ENCODE results near the gene ILK. TPM values are rescaled to one million over a fixed set of nuclear protein-coding genes. Genes with fewer than 3 reads are reported as not detected.

Gene ILK
- total RNA-seq, 2 experiments from 2014 or later: 135 to 138 TPM

DNA sequence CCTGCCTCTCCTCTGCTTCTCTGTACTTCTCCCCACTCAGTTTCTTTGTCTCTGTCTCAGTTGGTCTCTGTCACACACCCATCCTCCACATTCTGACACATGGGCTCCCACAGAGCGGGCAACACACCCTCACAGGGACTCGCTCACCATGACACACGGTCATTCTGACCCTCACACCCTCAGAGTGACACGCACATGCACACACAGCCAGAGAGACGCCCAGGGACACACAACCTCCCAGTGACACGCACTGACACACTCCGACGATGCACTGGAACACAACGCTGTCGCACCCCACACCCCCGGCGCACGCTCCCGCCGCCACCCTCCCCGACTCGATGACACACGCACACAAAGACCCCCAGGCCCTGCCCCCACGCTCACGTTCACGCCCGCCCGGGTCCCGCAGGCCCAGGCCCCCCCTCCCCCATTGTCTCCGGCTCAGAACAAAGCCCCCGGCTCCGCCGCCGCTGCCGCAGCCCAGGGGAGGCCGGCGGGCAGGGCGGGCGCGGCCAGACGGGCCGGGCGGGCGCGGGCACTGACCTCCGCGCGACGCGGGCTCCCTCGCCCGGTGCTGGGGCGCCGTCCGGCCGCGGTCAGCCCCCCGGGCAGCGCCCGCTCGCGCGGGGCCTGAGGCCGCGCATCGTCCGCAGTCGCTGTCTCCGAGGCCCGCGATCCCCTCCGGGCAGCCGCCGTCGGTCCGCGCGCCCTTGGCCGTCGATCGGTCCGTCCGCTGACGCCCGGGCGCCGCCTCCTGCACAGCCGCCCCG lies 51.6 kb downstream of the ILK start:
- no peaks in the 10 kb centered on the region for H3K9me3 Mint-ChIP-seq
- H3K36me3 Mint-ChIP-seq (ENCODE audit: low read depth): no peaks in the 10 kb centered on the region
- POLR2A ChIA-PET: no interaction called here
- DNase-seq: no peak
- H3K4me1 Mint-ChIP-seq: peaks cover 3% of the 10 kb centered on the region
- peaks cover 18% of the 10 kb centered on the region for H3K27me3 Mint-ChIP-seq
- no peak overlapping the region for H3K4me3 Mint-ChIP-seq
- no peak overlapping the region for H3K27ac Mint-ChIP-seq
- CTCF ChIA-PET: no interaction called here

GRCh38 chr11:6655790-6656583 lies 52.4 kb downstream of the ILK start, which contains the start of gene DCHS1:
TSS of gene DCHS1 (minus strand) at chr11:6655809. CDS start at chr11:6641613, 14,196 bp downstream.
- ChIA-PET POLR2A (no interaction called here), CTCF (interaction anchor here (1.0 kb wide), 1 partner anchor 13 kb away, joined by 3 read pairs; no protein-coding TSS in a partner anchor)
- no peaks in the 10 kb centered on the region for H3K9me3 Mint-ChIP-seq
- peaks cover 3% of the 10 kb centered on the region for H3K4me1 Mint-ChIP-seq
- H3K4me3 Mint-ChIP-seq: peak within 1 kb of the TSS; percentile 37
- no peaks in the 10 kb centered on the region for H3K36me3 Mint-ChIP-seq (ENCODE audit: low read depth)
- peaks cover 18% of the 10 kb centered on the region for H3K27me3 Mint-ChIP-seq
- no peak within 1 kb of the TSS for H3K27ac Mint-ChIP-seq
- DNase-seq: no peak

GRCh38 chr11:6656584-6656915 lies 53.0 kb downstream of the ILK start:
- no peak overlapping the region for H3K4me3 Mint-ChIP-seq
- H3K27ac Mint-ChIP-seq: no peak overlapping the region
- no peaks in the 10 kb centered on the region for H3K36me3 Mint-ChIP-seq (ENCODE audit: low read depth)
- H3K4me1 Mint-ChIP-seq: peaks cover 3% of the 10 kb centered on the region
- ChIA-PET CTCF (interaction anchor here (1.0 kb wide), 1 partner anchor 14 kb away, joined by 3 read pairs; no protein-coding TSS in a partner anchor), POLR2A (no interaction called here)
- no peaks in the 10 kb centered on the region for H3K9me3 Mint-ChIP-seq
- H3K27me3 Mint-ChIP-seq: peaks cover 18% of the 10 kb centered on the region
- DNase-seq: no peak

- Mint-ChIP-seq H3K27me3 (peaks cover 18% of the 10 kb centered on the region), H3K4me1 (peaks cover 3% of the 10 kb centered on the region), H3K9me3 (no peaks in the 10 kb centered on the region), H3K4me3 (no peak overlapping the region), H3K36me3 (ENCODE audit: low read depth) (no peaks in the 10 kb centered on the region), H3K27ac (no peak overlapping the region)
- DNase-seq: no peak
- ChIA-PET CTCF (interaction anchor here (0.9 to 2.2 kb wide), 4 partner anchors 11 to 98 kb away, joined by 3 to 8 read pairs (median 3); partner anchors contain the start of gene TPP1), POLR2A (no interaction called here)
Observed at GRCh38 chr11:6656936-6657335, 53.4 kb downstream of the ILK start.

DNA sequence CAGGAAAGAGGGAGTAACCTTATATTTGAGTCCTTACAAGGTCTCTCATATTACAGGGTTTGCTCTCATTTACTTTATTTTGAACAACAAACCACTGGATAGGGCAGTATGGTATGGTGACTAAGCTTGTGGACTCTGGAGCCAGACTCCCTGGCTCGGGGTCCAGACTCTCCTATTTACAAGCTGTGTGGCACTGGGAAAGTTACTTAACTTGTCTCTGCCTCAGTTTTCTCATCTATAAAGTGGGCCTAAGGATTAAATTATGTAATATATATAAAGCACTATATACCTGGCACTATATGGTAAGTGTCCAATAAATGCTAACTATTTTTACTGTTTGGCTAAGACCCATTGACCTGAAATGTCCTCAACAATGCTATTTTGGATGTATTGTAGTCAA lies 53.8 kb downstream of the ILK start:
- peaks cover 18% of the 10 kb centered on the region for H3K27me3 Mint-ChIP-seq
- DNase-seq: no peak
- CTCF ChIA-PET: interaction anchor here (0.9 to 2.2 kb wide), 3 partner anchors 11 to 98 kb away, joined by 3 to 8 read pairs (median 3); partner anchors contain the start of gene TPP1
- H3K4me3 Mint-ChIP-seq: no peak overlapping the region
- H3K36me3 Mint-ChIP-seq (ENCODE audit: low read depth): no peaks in the 10 kb centered on the region
- POLR2A ChIA-PET: no interaction called here
- no peak overlapping the region for H3K27ac Mint-ChIP-seq
- peaks cover 3% of the 10 kb centered on the region for H3K4me1 Mint-ChIP-seq
- H3K9me3 Mint-ChIP-seq: no peaks in the 10 kb centered on the region

DNA sequence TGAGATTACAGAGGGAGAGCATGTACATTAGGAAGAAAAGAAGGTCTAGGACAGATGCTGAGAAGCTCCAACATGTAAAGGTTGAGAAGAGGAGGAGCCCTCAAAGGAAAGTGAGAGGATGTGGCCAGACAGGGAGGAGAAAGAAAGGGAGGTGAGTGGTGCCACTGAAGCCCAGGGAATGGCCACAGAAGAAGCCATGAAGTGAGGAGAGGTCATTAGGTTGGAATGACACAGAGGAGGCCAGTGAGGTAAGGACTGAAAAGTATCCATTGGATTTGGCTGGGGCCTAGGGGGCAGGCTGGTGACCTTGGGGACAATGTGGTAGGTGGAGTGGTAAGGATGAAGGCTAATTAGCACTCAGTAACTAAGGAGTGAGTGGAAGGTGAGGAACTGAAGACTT lies 55.1 kb downstream of the ILK start:
- ChIA-PET CTCF (interaction anchor here (1.2 to 2.2 kb wide), 2 partner anchors 10 to 12 kb away, joined by 3 to 8 read pairs; no protein-coding TSS in a partner anchor), POLR2A (interaction anchor here (3.3 kb wide), 1 partner anchor 40 kb away, joined by 15 read pairs; the partner anchor contains the start of gene TPP1)
- Mint-ChIP-seq H3K4me3 (no peak overlapping the region), H3K27ac (no peak overlapping the region), H3K4me1 (peaks cover 4% of the 10 kb centered on the region), H3K36me3 (ENCODE audit: low read depth) (no peaks in the 10 kb centered on the region), H3K9me3 (no peaks in the 10 kb centered on the region), H3K27me3 (peaks cover 21% of the 10 kb centered on the region)
- DNase-seq: no peak

Other genes starting within 250 kb of the ILK start
- gene SMPD1, start 213.3 kb upstream of the ILK start, total RNA-seq: 10 to 100 TPM; 55.1 to 58.5 TPM
- gene APBB1, start 184.7 kb upstream of the ILK start, total RNA-seq: 10 to 100 TPM; 56.0 to 57.6 TPM
- under 1 TPM in 1 of 2 experiments, not detected in 1; 0.18 TPM for gene HPX, start 162.8 kb upstream of the ILK start, total RNA-seq
- gene TRIM3, start 129.8 kb upstream of the ILK start, total RNA-seq: 1 to 10 TPM; 7.9 to 9.9 TPM
- gene ARFIP2, start 122.4 kb upstream of the ILK start, total RNA-seq: 10 to 100 TPM; 38.5 to 39.2 TPM
- 10 to 100 TPM; 39.0 to 40.5 TPM for gene TIMM10B, start 122.3 kb upstream of the ILK start, total RNA-seq
- 10 to 100 TPM; 18.5 to 19.6 TPM for gene DNHD1, start 106.5 kb upstream of the ILK start, total RNA-seq
- 10 to 100 TPM; 21.8 to 24.4 TPM for gene RRP8, start 158 bp upstream of the ILK start, total RNA-seq
- 100 to 1,000 TPM; 159 to 161 TPM for gene TAF10, start 8.4 kb downstream of the ILK start, total RNA-seq
- 100 to 1,000 TPM; 130 to 131 TPM for gene TPP1, start 15.6 kb downstream of the ILK start, total RNA-seq
- gene DCHS1, start 52.0 kb downstream of the ILK start, total RNA-seq: under 1 TPM; 0.23 to 0.25 TPM
- 10 to 100 TPM; 54.1 to 56.3 TPM for gene MRPL17, start 79.6 kb downstream of the ILK start, total RNA-seq
- not detected for gene OR2AG2, start 168.2 kb downstream of the ILK start, total RNA-seq
- not detected for gene OR2AG1, start 179.2 kb downstream of the ILK start, total RNA-seq
- not detected for gene OR6A2, start 195.9 kb downstream of the ILK start, total RNA-seq
- not detected for gene OR10A5, start 241.9 kb downstream of the ILK start, total RNA-seq